Neuronal stem cell (in vitro differentiated cells): ENCODE results near the gene KIFC3.

ENCODE experiments used
- DNase-seq: peaks from one replicate; pipeline ENCODE4 v3.0.0-alpha.2; 2013; ENCODE audit warnings: low spot score
- H2AFZ ChIP-seq: one replicate; pipeline ENCODE4 v1.6.1; 2013; ENCODE audit warnings: mild to moderate bottlenecking, low read length, inconsistent platforms
- H2AK5ac ChIP-seq: 2 replicates; pipeline ENCODE4 v1.6.1; 2013; ENCODE audit warnings: low read depth, mild to moderate bottlenecking, inconsistent platforms, low read length, moderate library complexity, mixed read lengths
- H2BK120ac ChIP-seq: 2 replicates; pipeline ENCODE4 v1.6.1; 2013; ENCODE audit warnings: low read depth, mild to moderate bottlenecking, inconsistent platforms, low read length, moderate library complexity, mixed read lengths
- H2BK12ac ChIP-seq: one replicate; pipeline ENCODE4 v1.6.1; 2013; ENCODE audit warnings: low read length, inconsistent platforms
- H2BK15ac ChIP-seq: 2 replicates; pipeline ENCODE4 v1.6.1; 2013; ENCODE audit warnings: mild to moderate bottlenecking, low read length, inconsistent platforms, mixed read lengths
- H2BK5ac ChIP-seq: one replicate; pipeline ENCODE4 v1.6.1; 2013; ENCODE audit warnings: inconsistent platforms, mild to moderate bottlenecking, low read length, moderate library complexity
- H3K14ac ChIP-seq: one replicate; pipeline ENCODE4 v1.6.1; 2013; ENCODE audit warnings: low read length, inconsistent platforms
- H3K18ac ChIP-seq: 2 replicates; pipeline ENCODE4 v1.6.1; 2013; ENCODE audit warnings: low read length, inconsistent platforms
- H3K23ac ChIP-seq: 2 replicates; pipeline ENCODE4 v1.6.1; 2013; ENCODE audit warnings: low read depth, mild to moderate bottlenecking, mixed read lengths, low read length, inconsistent platforms; ENCODE audit not compliant: poor library complexity
- H3K27ac ChIP-seq: replicated peaks from 3 replicates; pipeline ENCODE4 v1.5.1; 2013; ENCODE audit warnings: low read length, inconsistent platforms
- H3K27me3 ChIP-seq, 3 experiments: 2 replicates each; pipeline ENCODE4 v1.6.1; 2013; ENCODE audit warnings: low read length in 3 of 3, mild to moderate bottlenecking in 2 of 3, inconsistent platforms in 1 of 3, low read depth in 1 of 3, mixed read lengths in 1 of 3, moderate library complexity in 1 of 3; ENCODE audit not compliant: control insufficient read depth in 3 of 3, insufficient read depth in 3 of 3
- H3K36me3 ChIP-seq, 2 donors: replicated peaks in 1 of 2; 2 replicates each; pipeline ENCODE4 v1.6.1; 2013; ENCODE audit warnings: low read length in 2 of 2; ENCODE audit not compliant: control insufficient read depth in 2 of 2, insufficient read depth in 2 of 2
- H3K4ac ChIP-seq: 2 replicates; pipeline ENCODE4 v1.6.1; 2013; ENCODE audit warnings: inconsistent platforms, mild to moderate bottlenecking, low read length, moderate library complexity
- H3K4me1 ChIP-seq, 2 donors: 1 replicate in 1 of 2; 2 replicates in 1 of 2; pipeline ENCODE4 v1.6.1; 2013; ENCODE audit warnings: low read length in 2 of 2, low read depth in 1 of 2; ENCODE audit not compliant: control insufficient read depth in 2 of 2, insufficient read depth in 1 of 2
- H3K4me2 ChIP-seq: one replicate; pipeline ENCODE4 v1.6.1; 2013; ENCODE audit warnings: mild to moderate bottlenecking, low read length, inconsistent platforms; ENCODE audit not compliant: insufficient read depth, poor library complexity, severe bottlenecking
- H3K4me3 ChIP-seq, 2 donors: 2 replicates each; pipeline ENCODE4 v1.5.1; 2013; ENCODE audit warnings: low read length in 2 of 2, mild to moderate bottlenecking in 2 of 2, inconsistent platforms in 1 of 2, moderate library complexity in 1 of 2
- H3K79me1 ChIP-seq: one replicate; pipeline ENCODE4 v1.6.1; 2013; ENCODE audit warnings: low read depth, mild to moderate bottlenecking, inconsistent platforms, low read length, moderate library complexity
- H3K9ac ChIP-seq: one replicate; pipeline ENCODE4 v1.6.1; 2013; ENCODE audit warnings: mild to moderate bottlenecking, low read depth, low read length, inconsistent platforms; ENCODE audit not compliant: poor library complexity
- H3K9me3 ChIP-seq, 2 donors: replicated peaks in 1 of 2; 2 replicates each; pipeline versions ENCODE3 to v1.6.1; 2013; ENCODE audit warnings: low read length in 2 of 2, mild to moderate bottlenecking in 2 of 2, inconsistent platforms in 1 of 2, low read depth in 1 of 2, mixed read lengths in 1 of 2, moderate library complexity in 1 of 2; ENCODE audit not compliant: control insufficient read depth in 2 of 2, insufficient read depth in 1 of 2
- H4K8ac ChIP-seq: one replicate; pipeline ENCODE4 v1.6.1; 2013; ENCODE audit warnings: low read depth, mild to moderate bottlenecking, inconsistent platforms, low read length, moderate library complexity
- H4K91ac ChIP-seq: one replicate; pipeline ENCODE4 v1.6.1; 2013; ENCODE audit warnings: low read length, low read depth, mild to moderate bottlenecking, inconsistent platforms; ENCODE audit not compliant: poor library complexity
- WGBS, 2 donors: extraction: QIAGEN DNeasy Blood & Tissue Kit; methylation state at CpG; one replicate each; pipeline ENCODE4 v1.1.7; 2013; ENCODE audit warnings: missing lambda C conversion rate in 2 of 2, mixed read lengths in 1 of 2; ENCODE audit not compliant: insufficient read length in 2 of 2, insufficient replicate concordance in 1 of 2; ENCODE audit errors: extremely low coverage in 2 of 2; 5-methylcytosine and 5-hydroxymethylcytosine counted together

KIFC3 gene

DNA sequence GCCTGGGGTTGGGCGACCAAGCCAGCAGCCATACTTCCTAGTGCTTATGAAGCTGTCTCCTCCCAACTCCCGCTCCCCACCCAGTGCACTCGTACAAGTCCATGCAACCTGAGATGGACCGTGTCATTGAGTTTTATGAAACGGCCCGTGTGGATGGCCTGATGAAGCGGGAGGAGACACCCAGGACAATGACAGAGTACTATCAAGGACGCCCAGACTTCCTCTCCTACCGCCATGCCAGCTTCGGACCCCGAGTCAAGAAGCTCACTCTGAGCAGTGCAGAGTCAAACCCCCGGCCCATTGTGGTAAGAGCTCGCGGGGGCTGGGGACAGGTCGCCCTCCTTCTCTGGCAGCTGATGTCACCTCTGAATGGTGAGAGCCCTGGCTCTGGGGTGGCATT, 77.8 kb downstream of the KIFC3 start:
- peaks cover 0 to 3% of the 10 kb centered on the region in 2 donors for H3K4me1 ChIP-seq
- H3K4me2 ChIP-seq = no peak overlapping the region
- H3K9ac ChIP-seq = no peak overlapping the region
- H2BK120ac ChIP-seq = no peak overlapping the region
- no peak overlapping the region for H3K14ac ChIP-seq
- no peak for DNase-seq
- no peak overlapping the region for H2AFZ ChIP-seq
- H3K18ac ChIP-seq = no peak overlapping the region
- H2BK12ac ChIP-seq = no peak overlapping the region
- no peak overlapping the region for H3K27ac ChIP-seq
- H3K27me3 ChIP-seq = no peaks in the 10 kb centered on the region
- no peaks in the 10 kb centered on the region for H3K79me1 ChIP-seq
- H4K91ac ChIP-seq = no peak overlapping the region
- H2BK15ac ChIP-seq = peak overlapping the region; percentile 70
- no peaks in the 10 kb centered on the region for H3K36me3 ChIP-seq
- peak overlapping the region in 1 of 2 donors; percentile 9 for H3K4me3 ChIP-seq
- H2AK5ac ChIP-seq = peak overlapping the region; percentile 41
- no peak overlapping the region for H2BK5ac ChIP-seq
- H3K4ac ChIP-seq = no peak overlapping the region
- H3K23ac ChIP-seq = no peak overlapping the region
- WGBS, 2 donors = no CpG with 5 or more reads among the region's 15 CpGs
- H3K9me3 ChIP-seq = peaks cover 0 to 2% of the 10 kb centered on the region in 2 donors
- H4K8ac ChIP-seq = no peak overlapping the region

DNA sequence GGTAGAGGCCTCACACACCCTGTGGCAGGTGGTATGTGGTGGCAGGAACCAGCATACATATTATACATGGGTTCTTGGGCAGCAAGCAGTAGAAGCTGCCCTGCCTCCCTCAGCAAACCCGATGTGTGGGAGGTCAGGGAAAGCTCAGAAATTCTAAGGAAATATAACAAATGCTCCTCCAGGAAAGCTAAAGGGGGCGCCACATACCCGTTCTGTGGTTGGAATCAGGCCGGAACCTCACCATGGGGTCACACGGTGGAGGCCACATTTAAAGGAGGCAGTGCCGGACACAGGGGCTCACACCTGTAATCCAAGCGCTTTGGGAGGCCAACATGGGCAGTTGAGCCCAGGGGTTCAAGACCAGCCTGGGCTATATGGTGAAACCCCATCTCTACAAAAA, 79.1 kb downstream of the KIFC3 start:
- Histone ChIP-seq H3K9me3 (peaks cover 0 to 2% of the 10 kb centered on the region in 2 donors), H3K18ac (peak overlapping the region; percentile 49), H4K8ac (no peak overlapping the region), H3K36me3 (no peaks in the 10 kb centered on the region), H2BK120ac (no peak overlapping the region), H2BK5ac (no peak overlapping the region), H3K9ac (no peak overlapping the region), H2BK15ac (peak overlapping the region; percentile 63), H4K91ac (no peak overlapping the region), H3K23ac (no peak overlapping the region), H3K4me1 (peaks cover 0 to 3% of the 10 kb centered on the region in 2 donors), H3K4me3 (no peak overlapping the region), H3K14ac (no peak overlapping the region), H2AK5ac (peak overlapping the region; percentile 32), H3K27me3 (no peaks in the 10 kb centered on the region), H2AFZ (no peak overlapping the region), H2BK12ac (peak overlapping the region; percentile 25), H3K27ac (no peak overlapping the region), H3K79me1 (no peaks in the 10 kb centered on the region), H3K4me2 (no peak overlapping the region), H3K4ac (no peak overlapping the region)
- no peak for DNase-seq
- WGBS, 2 donors = no CpG with 5 or more reads among the region's 7 CpGs

DNA sequence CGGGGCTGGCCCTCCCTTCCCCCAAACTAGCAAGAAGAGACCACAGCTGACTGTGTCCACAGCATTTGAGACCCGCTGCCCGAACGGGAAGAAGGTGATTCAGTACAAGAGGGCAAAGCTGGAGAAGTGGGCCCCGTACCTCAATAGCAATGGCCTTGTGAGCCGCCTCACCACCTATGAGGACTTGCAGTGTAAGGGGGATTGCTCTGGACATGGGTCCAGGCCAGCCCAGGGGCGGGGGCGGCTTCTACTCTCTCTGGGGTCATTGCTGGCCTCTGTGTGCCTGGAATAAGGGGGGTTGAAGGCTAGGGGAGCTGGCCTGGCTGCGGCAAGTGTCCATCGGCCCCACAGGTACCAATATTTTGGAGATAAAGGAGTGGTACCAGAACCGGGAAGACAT, 79.6 kb downstream of the KIFC3 start:
- H3K4me1 ChIP-seq = peaks cover 0 to 3% of the 10 kb centered on the region in 2 donors
- no CpG with 5 or more reads among the region's 11 CpGs for WGBS, 2 donors
- DNase-seq = no peak
- no peaks in the 10 kb centered on the region for H3K27me3 ChIP-seq
- H3K79me1 ChIP-seq = no peaks in the 10 kb centered on the region
- no peak overlapping the region for H4K8ac ChIP-seq
- no peak overlapping the region for H3K14ac ChIP-seq
- no peak overlapping the region for H3K23ac ChIP-seq
- H2AFZ ChIP-seq = peak overlapping the region; percentile 38
- no peak overlapping the region for H3K4me3 ChIP-seq
- H3K4me2 ChIP-seq = no peak overlapping the region
- peak overlapping the region; percentile 32 for H2AK5ac ChIP-seq
- no peak overlapping the region for H4K91ac ChIP-seq
- H2BK5ac ChIP-seq = no peak overlapping the region
- H3K9ac ChIP-seq = no peak overlapping the region
- H3K18ac ChIP-seq = peak overlapping the region; percentile 4
- no peaks in the 10 kb centered on the region for H3K36me3 ChIP-seq
- H2BK12ac ChIP-seq = peak overlapping the region; percentile 25
- no peak overlapping the region for H3K27ac ChIP-seq
- H2BK120ac ChIP-seq = no peak overlapping the region
- H2BK15ac ChIP-seq = peak overlapping the region; percentile 63
- no peak overlapping the region for H3K4ac ChIP-seq
- H3K9me3 ChIP-seq = peaks cover 0 to 2% of the 10 kb centered on the region in 2 donors

DNA sequence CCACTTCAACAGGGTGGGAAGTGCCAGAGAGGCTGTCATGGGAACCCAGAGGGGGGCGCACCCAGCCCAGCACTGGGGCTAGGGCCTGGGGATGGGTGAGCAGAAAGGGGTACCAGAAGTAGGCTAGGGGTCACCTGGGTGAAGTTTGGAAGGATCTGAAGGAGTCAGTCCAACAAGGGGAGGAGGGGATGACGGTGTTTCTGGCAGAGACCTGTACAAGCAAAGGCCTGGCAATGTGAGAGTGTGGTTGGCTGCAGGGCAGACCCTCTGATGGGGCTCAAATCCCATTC, 80.1 kb downstream of the KIFC3 start:
- WGBS, 2 donors = no CpG with 5 or more reads among the region's 2 CpGs
- Histone ChIP-seq H3K79me1 (no peaks in the 10 kb centered on the region), H2BK120ac (no peak overlapping the region), H3K4me3 (no peak overlapping the region), H3K9ac (no peak overlapping the region), H3K4me2 (no peak overlapping the region), H2AK5ac (peak overlapping the region; percentile 32), H3K23ac (no peak overlapping the region), H3K4me1 (peaks cover 0 to 3% of the 10 kb centered on the region in 2 donors), H2BK15ac (no peak overlapping the region), H2BK5ac (no peak overlapping the region), H3K4ac (no peak overlapping the region), H2BK12ac (no peak overlapping the region), H4K8ac (no peak overlapping the region), H2AFZ (peak overlapping the region; percentile 38), H3K36me3 (no peaks in the 10 kb centered on the region), H3K18ac (no peak overlapping the region), H3K27me3 (no peaks in the 10 kb centered on the region), H3K27ac (no peak overlapping the region), H3K14ac (no peak overlapping the region), H4K91ac (no peak overlapping the region), H3K9me3 (peaks cover 0 to 2% of the 10 kb centered on the region in 2 donors)
- no peak for DNase-seq
